UCSD-AML1 (cell line): ENCODE results near the gene EME2.

ENCODE experiments used
- DNase-seq: peaks from one replicate; lab custom pipeline; 2025; ENCODE audit not compliant: unreplicated experiment; lab: John Stamatoyannopoulos, UW

Gene EME2

DNA sequence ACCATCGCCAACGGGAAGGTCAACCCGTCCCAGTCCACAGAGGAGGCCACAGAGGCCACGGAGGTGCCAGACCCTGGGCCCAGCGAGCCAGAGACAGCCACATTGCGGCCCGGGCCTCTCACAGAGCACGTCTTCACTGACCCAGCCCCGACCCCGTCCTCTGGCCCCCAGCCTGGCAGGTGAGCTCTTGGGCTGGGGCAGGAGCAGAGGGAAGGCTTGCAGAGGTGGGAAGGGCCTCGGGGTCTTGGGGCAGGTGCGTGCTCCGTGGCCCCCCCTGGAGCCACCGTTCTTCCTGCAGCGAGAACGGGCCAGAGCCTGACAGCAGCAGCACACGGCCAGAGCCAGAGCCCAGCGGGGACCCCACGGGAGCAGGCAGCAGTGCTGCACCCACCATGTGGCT is 6.4 kb upstream of the EME2 start:
- DNase-seq, result no peak

DNA sequence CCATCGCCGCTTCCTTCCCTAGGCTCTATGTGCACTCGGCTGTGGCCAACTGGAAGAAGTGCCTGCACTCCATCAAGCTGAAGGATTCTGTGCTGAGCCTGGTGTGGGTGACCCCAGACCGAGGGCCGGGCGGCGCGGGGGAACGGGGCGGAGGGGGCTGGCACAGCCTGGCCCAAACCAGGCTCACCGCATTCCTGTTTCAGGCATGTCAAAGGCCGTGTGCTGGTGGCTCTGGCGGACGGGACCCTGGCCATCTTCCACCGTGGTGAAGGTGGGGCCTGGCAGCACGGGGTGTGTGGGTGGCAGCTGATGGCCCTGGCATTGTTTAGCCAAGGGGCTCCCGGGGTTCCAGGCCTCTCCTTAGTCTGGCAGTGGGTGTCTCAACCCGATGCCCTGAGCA is 5.9 kb upstream of the EME2 start:
- DNase-seq, result no peak

DNA sequence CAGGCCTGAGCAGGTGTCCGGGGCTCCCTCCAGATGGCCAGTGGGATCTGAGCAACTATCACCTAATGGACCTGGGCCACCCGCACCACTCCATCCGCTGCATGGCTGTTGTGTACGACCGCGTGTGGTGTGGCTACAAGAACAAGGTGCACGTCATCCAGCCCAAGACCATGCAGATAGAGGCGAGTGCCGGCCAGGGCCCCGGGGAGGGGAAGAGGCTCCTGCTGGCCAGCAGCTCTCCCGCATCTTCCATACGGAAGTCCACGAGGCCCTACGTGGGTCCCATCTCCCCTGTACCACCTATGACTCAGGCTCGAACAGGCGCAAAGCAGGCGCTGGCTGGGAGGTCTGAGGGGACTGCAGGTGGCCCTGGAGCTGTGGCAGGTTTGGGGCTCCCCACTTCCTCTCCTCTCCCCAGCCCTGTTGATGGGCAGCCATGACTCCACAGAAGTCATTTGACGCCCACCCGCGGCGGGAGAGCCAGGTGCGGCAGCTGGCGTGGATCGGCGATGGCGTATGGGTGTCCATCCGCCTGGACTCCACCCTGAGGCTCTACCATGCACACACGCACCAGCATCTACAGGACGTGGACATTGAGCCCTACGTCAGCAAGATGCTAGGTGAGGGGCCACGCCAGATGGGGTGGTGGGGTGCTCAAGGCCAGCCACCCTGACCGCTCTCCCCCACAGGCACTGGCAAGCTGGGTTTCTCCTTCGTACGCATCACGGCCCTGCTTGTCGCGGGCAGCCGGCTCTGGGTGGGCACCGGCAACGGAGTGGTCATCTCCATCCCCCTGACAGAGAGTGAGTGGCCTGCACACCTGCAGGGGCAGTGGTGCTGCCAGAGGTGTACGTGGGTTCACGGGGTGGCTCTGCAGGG is 5.3 kb upstream of the EME2 start:
- DNase-seq, result no peak

DNA sequence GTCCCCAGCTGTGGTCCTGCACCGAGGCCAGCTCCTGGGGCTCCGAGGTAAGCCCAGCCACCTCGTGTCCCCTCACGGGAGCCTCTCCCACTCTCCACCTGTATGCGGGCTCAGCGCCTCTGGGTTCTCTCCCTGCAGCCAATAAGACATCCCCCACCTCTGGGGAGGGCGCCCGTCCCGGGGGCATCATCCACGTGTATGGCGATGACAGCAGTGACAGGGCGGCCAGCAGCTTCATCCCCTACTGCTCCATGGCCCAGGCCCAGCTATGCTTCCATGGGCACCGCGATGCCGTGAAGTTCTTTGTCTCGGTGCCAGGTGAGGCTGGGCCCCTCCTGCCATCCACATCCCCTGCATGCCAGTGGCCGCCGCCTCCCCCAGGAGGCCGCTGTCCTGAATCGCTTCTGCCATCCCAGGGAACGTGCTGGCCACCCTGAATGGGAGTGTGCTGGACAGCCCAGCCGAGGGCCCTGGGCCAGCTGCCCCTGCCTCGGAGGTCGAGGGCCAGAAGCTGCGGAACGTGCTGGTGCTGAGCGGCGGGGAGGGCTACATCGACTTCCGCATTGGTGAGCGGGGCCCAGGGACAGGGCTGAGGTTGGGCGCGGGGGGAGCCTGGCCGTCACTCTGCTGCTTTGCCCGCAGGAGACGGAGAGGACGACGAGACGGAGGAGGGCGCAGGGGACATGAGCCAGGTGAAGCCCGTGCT is 4.4 kb upstream of the EME2 start:
- no peak for DNase-seq

DNA sequence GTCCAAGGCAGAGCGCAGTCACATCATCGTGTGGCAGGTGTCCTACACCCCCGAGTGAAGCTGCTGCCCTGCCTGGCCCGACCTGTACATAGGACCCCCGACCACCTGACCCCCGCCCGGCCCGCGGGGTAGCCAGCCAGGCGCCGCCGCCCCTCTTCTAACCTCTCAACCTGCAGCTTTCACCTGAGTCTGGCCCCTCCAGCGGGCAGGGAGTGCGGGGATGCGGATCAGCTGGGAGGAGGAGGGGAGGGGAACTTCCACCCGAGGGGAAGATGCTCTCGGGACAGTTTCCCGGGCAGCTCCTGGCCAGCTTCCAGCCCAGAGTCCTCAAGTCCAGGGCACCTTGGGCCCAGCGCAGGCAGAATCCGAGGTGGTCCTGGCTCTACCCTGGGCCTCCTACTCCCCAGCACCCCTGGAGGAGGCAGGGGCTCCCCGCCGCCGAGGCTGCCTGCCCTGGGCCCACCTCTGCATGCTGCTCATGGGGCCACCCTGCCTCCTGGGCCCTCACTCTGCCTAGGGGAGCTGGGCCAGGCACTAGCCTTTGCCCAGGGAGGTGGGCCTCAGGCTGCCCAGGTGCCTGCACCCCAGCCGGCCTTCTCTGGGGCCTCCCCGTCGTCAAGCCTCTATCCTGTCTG is 3.7 kb upstream of the EME2 start:
- DNase-seq, result no peak

DNA sequence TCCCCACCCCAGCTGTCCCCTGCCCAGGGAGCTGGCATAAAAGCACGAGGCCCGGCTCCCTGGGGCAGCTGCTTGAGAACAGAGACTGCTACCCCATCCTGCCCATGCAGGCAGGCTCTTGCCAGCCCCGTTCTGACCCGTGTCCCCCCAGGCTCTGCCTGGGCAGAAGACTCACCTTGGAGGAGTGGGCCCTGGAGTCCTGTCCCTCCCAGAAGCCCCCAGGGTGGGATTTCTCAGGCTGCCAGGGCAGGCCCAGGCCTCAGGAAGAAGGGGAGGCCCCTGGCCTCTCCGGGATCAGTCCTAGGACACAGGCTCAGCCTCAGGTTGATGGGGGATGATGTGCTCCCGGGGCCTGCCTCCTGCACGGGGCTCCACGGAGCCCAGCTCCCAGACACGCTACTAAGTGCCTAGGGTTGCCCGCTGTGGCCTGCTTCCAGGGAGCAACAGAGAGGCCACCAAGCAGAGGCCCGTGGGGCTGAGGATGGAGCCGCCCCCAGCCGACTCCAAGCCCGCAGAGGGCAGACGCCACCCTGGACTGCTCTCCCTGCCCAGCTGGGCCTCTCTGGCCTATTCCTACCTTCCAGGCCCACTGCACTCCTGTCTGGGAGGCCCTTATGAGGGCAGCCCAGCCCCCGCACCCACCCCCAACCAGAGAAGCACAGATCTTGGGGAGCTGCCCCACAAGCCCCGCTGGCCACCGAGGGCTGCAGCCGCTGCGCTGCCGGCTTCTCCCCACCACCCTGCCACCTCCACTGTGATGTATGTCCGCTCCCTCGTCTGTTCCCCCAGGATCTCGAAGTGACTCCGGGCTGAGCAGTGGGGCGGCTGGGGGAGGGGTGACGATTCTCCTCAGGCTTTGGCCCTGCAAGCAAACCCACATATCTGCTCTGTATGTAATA is 3.0 kb upstream of the EME2 start:
- no peak for DNase-seq

DNA sequence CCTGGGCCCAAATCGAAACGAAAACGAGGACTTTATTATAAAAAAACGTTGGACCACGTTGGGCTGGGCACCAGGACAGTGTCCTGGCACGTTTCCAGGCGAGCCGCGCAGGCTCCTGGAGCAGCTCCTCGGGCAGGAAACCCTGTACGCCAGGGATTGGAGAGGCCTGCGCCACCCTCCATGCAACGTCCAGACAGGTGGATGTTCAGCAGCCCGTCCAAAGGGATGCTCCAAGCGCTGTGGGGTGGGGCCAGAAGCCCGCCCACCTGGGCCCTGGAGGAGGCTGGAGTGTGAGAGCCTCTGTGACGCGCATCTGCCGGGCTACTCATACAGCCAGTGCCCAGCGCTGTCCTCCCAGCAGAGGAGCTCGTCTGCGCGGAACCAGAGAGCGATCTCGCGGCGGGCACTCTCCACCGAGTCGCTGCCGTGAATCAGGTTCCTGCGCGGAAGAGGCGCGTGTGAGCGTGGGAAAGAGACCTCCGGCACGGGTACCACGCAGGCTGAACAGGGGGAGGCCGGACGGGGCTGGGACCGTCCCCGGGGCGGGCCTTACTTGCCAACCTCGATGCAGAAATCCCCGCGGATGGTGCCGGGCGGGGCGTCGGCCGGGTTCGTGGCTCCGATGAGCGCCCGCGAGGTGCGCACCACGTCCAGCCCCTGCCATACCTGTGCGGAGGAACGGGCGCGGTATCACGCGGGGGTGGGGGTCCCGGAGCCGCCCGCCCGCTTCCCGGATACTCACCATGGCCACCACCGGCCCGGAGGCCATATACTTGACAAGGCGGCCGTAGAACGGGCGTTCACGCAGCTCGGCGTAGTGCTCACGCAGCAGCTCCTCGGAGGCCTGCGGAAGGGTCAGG is 2.1 kb upstream of the EME2 start:
- no peak for DNase-seq

DNA sequence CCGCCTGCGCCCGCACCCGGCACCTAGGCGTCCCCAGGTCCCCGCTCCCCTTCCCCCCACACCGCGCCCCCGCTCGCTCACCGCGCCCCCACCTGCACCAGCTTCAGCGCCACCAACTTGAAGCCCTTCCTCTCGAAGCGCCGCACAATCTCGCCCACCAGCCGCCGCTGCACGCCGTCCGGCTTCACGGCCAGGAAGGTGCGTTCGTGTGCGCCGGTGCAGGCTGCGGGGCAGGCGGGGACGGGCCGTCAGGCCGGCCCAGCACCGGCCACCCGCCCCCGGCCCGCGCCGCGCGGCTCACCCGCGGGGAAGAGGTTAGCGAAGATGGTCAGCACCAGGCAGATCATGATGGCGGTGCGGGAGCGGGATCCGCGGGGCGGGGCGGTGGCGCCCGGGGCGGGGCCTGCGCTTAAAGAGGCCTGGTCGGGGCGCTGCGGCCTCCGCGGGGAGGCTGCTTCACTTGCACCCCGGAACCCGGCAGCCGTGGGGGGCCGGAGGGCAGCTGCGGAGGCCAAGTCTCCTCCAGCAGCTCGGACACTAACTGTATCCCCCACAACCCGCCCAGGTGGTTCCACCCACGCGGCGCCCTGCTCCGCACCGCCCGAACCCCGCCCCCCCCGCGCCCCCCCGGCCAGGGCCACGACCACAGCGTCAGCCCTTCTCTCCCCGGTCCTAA is 1.3 kb upstream of the EME2 start, which contains the start of gene NME3:
TSS of gene NME3 (minus strand) at position 356 of the 676 bp plus-strand sequence. CDS start at position 347, 9 bp downstream.
- peak; percentile 37 for DNase-seq

DNA sequence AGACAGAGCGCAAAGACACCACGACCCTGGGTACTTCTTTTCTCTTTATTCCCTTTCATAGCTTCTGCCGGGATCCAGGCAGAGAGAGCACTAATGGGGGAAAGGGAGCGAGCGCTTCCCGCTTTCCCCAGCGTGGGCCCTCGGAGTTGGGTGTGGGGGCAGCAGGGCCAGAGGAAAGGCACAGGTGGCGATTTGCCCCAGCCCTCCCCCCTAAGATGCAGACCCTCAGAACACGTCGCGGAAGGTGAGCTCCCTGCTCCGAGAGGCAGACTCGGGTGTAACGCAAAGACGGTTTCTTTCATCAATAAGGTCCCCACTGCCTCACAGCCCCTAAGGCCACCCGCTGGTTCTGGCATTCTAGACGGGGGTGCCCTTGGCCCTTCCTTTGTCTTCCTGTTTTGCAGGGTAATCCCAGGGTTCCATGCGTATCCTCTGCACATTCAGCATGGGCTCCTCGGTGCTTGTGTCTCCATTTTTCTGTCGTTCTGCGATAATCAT is 697 bp upstream of the EME2 start:
- DNase-seq, result no peak

DNA sequence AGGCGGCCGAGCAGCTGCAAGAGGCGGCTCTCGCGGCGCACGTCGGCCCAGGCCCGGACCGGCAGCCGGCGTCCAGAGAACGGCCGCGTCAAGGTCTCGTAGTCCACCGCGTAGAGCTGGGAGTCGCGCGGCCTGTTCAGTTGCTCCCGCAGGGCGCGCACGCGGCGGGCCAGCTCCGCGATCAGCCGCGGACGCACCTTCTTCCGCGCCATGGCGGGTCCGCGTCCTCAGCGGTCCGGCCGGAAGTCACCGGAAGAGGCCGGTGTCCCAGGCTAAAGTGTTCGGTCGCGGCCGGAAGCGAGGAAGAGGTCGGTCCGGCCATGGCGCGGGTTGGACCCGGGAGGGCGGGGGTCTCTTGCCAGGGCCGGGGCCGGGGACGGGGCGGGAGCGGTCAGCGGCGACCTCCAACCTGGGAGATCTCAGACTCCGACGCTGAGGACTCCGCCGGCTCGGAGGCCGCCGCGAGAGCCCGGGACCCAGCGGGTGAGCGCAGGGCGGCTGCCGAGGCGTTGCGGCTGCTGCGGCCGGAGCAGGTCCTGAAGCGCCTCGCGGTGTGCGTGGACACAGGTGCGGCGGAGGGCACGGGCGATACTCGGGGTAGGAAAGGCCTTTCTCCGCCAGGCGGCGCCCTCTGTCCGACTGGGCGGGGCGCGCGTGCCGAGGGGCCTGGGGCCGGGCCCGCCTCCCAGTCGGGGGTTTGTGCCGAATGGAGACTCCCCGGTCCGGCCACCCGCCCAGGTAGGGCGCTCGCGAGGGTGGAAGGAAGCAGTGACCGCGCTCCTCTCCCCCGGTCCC is 495 bp downstream of the EME2 start, which contains the start of gene MRPS34:
TSS of gene MRPS34 (minus strand) at position 227 of the 795 bp plus-strand sequence. CDS start at position 212, 15 bp downstream.
- DNase-seq, result peak; percentile 85

DNA sequence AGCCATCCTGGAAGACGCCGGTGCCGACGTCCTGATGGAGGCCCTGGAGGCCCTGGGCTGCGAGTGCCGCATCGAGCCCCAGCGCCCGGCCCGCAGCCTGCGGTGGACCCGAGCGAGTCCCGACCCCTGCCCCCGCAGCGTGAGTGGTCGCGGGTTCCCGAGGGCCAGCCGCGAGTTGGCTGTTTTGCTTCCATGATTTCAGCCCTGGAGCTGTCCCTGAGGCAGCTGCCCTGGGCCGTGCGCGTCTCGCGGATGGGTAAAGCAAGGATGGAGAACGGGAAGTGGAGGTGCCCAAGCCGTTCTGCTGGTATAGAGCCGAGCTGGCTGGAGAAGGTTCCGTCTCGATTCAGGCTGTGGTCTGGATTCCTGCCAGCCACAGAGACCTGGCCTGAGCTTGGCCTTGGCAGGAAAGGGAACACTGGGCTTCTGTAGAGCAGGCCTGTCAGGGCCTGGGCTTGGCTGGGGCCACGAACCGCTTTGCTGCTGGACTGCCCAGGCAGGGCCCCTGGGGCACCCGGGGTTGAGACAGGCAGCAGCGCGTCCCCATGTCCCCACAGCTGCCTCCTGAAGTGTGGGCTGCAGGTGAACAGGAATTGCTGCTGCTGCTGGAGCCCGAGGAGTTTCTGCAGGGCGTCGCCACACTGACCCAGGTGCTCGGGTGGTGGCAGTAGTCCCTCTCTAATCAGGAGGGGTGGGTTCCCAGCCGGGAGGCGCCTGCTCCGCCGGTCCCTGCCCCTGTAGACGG is 1.3 kb downstream of the EME2 start:
- DNase-seq, result peak; percentile 68

DNA sequence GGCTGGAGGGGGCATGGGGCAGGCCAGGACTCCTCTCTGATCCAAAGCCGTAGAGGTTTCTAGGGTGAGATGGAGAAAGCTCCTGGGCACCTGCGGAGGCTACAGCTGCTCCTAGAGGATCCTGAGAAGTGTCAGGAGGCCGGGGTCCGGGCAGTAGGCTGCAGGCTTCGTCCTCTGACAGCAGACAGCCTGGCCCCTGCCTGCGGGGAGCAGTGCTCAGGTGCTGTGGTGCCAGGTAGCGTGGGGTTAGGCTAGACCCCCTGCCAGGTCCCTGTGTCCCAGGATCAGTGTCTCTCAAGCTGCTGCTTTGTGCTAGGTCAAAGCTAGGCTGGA is 1.8 kb downstream of the EME2 start:
- no peak for DNase-seq

DNA sequence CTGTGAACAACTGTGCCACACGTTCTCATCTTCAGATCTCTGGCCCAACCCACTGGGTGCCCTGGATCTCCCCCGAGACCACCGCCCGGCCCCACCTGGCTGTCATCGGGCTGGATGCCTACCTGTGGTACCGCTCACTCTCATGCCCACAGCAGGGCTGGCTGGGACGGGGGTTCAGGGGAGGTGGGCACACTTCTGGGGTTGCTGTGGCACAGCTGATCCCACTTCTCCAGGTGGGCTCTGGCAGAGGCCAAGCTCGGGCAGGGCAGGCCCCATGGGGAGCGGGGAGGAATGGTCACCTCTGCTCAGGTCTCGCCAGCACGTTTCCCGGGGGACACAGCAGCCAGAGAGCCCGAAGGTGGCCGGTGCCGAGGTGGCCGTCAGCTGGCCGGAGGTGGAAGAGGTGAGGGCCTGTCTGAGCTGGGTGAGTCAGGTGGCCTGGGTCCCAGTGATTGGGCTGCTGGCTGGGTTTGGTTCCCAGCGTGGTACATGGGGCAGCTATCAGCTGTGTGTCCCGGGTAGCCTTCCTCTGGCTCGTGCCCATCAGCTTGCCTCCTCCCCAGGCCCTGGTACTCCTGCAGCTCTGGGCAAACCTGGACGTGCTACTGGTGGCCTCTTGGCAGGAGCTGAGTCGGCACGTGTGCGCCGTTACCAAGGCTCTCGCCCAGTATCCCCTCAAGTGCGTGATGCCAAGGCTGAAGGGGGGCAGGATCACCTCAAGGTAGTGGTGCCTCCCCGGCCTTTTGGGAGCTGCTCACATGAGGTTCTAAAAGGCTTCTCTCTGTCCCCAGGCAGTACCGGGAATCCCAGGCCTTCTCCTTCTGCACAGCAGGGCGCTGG is 2.6 kb downstream of the EME2 start:
- DNase-seq, result no peak

DNA sequence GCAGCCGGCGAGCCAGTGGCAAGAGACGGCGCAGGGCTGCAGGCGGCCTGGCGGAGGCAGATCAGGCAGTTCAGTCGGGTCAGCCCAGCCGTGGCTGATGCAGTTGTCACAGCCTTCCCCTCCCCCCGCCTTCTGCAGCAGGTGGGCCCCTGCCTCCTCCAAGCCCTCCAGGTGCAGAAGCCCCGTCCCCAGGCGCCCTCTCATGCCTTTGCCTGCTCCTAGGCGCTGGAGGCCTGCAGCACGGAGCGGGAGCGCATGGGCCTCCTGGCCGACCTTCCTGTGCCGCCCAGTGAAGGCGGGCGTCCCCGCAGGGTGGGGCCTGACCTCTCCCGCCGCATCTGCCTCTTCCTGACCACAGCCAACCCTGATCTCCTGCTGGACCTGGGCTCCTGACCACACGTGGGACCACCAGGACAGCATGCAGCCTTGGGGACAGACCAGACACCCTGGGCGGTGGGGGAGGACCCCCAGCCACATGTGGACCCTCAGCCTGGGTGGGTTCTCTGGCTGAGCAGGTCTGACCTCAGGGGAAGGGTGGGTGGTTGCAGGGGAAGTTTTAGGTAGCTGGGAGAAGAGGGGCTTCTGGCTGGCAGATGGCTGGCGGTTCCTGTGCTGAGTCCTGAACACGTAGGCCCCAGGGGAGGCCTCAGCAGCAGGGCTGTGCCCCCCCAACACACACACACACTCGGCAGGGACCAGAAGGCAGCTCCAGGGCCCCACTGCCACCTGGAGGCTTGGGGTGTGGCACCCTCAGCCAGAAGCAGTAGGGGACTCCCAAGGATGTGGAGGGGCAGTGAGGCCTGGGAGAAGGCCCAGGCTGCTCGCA is 3.4 kb downstream of the EME2 start:
- no peak for DNase-seq

DNA sequence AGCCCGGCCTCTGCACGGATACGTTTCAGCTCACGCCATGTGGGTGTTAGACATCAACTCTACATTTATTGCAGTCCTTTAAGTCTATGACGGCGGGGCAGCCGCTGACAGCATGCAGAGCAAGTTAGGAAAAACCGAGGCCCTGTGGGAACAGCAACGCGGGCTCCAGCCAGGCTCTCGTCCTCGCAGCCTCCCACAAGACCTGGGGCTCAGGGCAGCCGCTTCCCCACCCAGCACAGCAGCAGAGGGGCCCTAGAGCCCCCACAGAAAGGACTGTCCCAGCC is 4.0 kb downstream of the EME2 start:
- no peak for DNase-seq

DNA sequence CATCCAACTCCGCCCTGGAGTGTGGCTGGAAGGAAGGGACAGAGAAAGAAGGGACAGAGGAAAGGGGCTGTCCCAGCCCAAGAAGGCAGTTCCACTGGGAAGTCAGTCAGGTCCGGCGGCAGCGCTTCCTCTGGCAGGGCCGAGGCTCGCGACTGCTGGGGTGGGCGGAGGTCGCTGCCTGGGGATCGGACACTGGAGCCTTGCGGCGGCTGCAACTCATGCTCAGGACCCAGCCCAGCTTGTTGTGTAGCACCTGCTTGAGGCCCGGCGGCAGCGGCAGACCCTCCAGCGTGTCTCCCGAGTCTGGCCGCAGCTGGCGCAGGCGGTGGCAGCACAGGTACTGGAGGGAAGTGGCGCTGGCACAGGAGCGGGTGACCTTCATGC is 4.4 kb downstream of the EME2 start:
- no peak for DNase-seq
